Stimulated activated CD4-positive, alpha-beta T cell treated with anti-CD3 and anti-CD28 coated beads, Interleukin-4, amount 100 ng/mL, for 24 hours (primary cell): ENCODE data around the gene NPFF.

Experiments used
- DNase-seq: peaks from one replicate; pipeline ENCODE4 v3.0.0-alpha.2; 2020

The NPFF gene

DNA sequence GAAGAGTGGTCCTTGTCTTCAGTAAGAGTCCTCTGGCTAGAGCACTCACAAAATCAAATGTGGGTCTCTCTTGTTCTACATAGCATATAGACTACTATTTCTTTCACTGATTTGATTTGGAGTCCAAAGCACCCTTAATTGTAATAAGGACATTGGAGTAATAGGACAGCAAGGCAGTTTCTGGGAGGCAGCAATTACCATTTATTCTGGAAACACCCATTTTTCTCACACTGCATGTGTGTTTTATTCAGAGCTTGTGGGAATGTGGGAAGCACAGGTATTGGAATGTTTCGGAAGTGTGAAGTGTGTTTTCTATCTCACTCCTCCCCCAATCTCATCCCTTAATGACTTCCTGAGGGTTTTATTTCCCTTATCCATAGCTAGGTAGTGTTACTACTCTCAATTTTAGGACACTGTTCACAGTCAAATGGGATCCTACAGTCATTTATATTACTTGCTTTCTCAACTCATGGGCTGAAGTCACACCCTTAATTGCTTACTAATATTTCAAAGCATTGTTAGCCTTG, 35.2 kb downstream of the NPFF start:
- no peak for DNase-seq

DNA sequence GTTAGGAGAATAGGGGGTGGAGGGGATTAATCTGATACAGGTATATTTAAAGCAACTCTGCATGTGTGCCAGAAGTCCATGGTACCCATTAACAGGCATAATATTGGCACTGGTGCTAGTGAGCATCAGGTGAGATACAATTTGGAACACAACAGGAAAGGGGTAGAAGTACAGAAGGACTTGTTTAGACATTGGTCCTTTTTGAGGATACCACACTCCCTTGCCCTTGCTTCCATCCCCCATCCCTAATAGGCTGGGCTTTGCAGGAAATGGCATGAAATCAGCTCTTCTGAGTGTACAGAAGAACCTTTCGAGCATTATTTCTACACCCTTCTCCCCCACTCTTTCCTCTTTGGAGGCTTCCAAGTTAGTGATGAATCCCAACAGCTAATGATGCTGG, 39.0 kb downstream of the NPFF start:
- DNase-seq, result no peak

DNA sequence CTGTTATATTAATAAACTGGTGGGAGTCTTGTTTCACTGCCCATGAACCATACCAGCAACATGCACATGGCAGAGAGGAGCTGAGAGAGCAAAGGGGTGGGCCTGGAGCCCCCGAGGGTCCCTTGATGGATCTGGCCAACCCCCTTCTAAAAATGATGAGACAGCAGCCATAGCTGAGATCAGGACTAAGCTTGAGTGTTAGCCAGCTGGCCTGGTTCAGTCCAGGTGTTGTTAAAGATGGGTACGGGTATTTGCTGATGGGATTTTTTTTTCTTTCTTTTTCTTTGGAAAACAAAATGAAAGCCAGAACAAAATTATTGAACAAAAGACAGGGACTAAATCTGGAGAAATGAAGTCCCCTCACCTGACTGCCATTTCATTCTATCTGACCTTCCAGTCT, 39.4 kb downstream of the NPFF start:
- no peak for DNase-seq

DNA sequence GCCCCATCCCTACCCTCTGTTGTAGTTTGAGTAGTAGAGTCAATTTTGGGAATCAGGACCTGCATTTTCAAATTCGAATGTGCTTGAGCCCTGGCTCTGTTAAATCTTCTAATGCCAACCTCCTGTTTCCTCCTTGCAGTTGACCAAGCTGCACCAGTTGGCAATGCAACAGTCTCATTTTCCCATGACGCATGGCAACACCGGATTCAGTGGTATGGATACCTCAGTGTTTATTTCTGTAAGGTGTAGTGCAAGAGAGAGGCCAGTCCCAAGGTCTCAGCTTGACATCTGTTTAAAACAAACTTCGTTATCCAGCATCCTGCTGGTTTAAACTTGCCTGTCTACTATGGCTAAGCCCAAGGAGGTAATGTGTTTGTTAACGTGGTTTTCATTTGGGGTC, 40.2 kb downstream of the NPFF start:
- DNase-seq, result no peak

DNA sequence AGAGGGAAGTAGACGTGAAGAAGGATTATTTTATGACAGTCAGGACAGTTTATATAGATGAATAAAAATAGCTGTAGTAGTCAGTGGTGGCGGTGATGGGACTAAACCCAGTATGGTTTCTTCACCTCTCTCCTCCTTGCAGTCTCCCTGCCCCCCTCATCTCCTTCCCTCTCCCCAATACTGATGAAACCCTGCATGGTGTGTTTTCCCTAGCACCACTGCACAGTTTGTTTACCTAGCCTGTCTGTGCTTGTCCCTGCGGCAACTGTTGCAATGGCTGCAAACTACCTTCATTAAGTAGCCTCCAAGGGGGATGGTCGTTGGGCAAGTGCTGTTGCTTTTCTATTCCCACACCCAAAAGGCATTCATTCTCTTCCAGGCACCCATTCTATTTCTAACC, 40.6 kb downstream of the NPFF start:
- no peak for DNase-seq

DNA sequence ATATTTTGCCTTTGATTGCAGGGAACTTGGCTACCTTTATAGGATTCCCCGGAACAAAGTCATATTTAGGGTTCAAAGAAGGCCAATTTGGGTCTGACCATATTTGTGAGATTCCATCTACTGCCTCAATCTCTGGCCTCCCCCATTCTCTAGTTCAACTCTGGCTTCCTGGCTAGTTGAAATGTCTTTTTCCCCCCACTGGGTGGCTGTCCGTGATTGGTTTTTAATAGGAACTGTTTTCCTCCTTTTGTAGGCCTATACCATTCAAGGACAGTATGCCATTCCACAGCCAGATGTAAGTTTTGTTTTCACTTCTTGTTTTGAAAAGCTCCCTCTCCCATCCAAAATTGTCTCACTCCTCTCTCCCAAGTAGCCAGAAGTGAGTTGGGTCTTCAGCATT, 41.6 kb downstream of the NPFF start:
- no peak for DNase-seq

DNA sequence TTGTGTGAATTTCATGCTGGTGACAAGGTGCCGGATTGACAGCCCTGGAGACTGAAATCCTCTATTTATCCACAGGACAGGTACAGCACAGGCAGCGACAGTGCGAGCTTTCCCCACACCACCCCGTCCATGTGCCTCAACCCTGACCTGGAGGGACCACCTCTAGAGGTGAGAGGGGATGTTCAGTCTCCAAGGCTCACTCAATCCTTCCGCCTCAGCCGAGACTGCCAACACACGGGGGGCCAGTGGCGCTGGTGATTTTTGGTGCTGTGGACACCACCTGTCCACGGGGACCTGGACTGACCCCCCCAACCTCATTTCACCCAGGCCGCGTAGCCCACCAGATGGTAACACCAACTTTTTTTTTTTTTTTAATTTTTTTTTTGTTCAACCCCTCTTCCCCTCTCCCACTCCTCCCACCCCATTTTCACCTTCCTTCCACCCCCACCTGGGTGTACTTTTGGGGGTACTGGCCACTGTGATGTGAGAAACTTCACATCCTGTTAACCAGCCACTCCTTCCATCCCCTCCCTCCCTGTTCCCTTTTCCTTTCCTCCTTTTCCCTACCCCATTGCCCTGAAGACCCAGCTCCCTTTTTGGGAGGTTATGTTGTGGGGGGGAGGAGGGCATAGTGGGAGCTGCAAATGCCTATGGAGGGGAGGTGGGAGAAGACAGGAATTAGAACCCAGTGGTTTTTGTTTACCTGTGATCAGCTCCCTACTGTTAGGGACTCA, 42.4 kb downstream of the NPFF start:
- DNase-seq, result no peak

DNA sequence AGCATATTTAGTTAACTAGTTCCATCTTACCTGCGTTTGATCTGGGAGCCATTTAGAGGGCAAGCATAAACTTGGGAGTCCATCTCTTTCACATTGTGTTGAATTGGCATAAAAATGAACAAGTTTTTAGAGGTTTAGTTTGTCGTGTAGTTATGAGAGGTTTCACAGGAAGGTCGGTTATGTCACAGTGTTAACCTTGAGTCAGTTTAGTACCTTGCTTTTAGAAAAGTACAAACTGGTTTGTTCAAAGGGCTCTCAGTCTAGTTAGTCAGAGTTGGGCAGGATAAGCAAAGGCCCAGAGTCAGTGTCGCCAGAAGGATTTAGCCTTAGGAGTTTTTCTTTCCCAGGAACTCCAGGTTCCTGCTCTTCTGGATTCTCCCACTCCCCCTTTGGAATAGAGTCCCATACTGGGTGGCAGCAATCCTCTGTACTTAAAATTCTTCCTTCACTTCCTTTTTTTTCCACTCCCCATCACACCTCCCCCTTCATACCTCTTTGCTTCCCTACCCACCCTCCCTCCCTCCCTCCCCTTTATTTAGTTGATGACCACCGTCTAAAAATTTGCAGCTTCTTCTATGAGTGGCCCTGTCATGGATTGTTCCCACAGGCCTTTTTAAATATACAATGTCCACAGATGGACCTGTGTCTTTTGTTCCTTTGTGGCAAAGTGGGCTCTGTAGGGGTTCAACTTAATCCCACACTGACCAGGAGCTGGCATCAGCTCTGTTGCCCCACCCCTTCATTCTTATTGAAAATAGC, 43.3 kb downstream of the NPFF start:
- DNase-seq, result no peak

DNA sequence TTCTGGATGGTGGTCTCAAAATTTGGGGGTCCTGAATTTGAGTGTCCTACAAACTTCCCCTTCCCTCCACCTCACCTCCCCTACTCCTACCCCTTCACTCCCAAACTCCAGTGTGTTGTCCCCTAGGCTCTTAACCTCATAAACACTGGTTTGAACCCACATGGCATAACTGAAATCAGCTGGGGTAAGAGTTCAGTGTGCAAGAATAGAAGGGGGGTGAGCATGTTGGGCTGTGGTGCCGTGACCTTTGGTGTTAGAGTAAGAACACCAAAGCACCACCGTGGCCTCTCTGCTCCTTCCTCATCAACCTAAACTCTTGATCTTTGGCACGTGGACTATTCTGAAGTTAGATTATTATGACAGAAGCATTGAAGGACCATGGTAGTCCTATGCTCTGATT, 44.3 kb downstream of the NPFF start:
- DNase-seq, result no peak

DNA sequence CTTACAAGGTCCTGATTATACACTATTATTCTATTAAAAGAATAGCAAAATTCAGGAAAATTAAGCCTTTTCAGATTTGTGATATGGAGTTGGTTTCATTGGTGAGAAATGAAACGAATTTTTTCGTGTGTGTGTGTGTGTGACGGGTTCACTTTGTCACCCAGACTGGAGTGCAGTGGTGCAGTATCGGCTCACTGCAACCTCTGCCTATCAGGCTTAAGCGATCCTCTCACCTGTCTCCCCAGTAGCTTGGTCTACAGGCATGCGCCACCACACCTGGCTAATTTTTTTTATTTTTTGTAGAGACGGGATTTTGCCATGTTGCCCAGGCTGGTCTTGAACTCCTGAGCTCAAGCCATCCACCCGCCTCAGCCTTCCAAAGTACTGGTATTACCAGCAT, 45.7 kb downstream of the NPFF start:
- DNase-seq, result no peak

DNA sequence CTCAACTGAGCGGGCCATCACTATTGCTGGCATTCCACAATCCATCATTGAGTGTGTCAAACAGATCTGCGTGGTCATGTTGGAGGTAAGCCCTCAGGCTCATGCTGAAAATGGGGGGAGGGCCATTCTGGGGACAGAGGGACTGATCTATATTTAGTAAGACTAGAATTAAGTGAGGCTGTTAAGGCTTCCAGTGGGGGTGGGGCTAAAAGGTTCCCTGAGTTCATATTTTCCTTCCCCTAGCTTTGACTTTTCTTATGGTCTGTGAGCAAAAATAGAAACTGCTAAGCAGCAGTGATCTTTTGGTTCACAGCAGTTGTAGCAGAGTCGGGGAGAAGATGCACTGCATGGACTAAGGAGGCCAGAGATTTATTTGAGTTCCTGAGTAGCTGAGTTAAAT, 46.2 kb downstream of the NPFF start:
- no peak for DNase-seq

DNA sequence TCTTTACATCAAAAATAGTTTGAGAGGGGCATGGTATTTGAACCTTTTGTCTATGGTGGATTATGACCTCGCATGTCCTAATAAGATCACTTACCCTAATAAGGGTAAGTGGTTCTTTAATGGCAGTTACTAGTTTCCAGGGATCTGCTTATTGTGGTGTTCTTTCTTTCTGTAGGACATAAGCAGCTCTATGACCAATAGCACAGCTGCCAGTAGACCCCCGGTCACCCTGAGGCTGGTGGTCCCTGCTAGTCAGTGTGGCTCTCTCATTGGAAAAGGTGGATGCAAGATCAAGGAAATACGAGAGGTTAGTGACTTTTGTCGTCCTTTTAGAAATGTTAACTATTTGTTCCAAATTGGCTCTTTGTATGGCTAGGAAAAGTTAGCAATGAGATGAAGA, 48.2 kb downstream of the NPFF start:
- no peak for DNase-seq
